Spleen (tissue), 7 donors: Measurements from ENCODE around the gene ACSL1.

Source experiments
- CTCF ChIP-seq, 11 experiments: fragments of 200-600 bp in 7 of 11; fragments of 450-650 bp in 4 of 11; sonication (generic) in 4 of 11; IDR thresholded peaks in 8 of 11; conservative IDR thresholded peaks in 3 of 11; 1 replicate in 7 of 11; 2 replicates in 4 of 11; pipeline versions ENCODE4 v1.4.0 to v1.8.0; 2016 to 2021; ENCODE audit warnings: antibody characterized with exemption in 11 of 11, inconsistent platforms in 4 of 11, mild to moderate bottlenecking in 1 of 11
- POLR2A ChIP-seq, 3 donors: fragments of 450-650 bp; IDR thresholded peaks; one replicate each; pipeline ENCODE4 v1.5.1; 2017; ENCODE audit warnings: antibody characterized with exemption in 3 of 3, mild to moderate bottlenecking in 1 of 3
- donor health status: DM: no; HTN: no; CAD: no; lungs with moderate emphysema.
- donor health status: DM: no; HTN: no; CAD: no.
- donor health status: DM: no; HTN: no; CAD: no.

DNA sequence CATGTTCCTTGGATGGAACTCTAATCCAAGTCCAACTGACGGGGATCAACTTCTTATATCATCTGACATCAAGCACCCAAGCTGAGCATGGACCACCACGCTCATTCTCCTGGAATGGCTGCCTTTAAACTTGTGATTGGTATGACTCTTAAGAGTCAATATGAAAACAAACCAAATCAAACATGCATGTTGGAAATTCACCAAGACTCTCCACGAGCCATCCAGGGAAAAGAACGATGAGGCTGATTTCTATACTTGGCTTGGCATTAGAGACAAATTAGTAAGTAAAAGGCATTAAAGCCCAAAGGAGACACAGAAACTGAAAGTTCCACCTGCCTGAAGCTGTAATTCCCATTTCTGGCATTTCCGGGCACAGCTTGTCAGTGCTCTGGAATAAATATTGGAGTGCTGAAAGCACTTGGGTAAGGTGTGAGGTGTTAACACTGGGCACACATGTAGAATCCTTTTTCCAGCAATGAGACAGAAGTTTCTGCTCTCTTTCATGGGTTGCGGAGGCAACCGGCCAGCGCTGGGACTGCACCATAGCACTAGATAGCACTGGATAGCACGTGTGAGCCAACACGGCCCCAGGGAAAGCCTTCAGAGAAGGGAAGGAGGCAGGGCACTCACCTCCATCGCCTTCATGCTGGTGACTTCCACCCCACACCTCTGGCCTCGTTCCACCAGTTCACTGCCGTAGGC, 49.8 kb downstream of the ACSL1 start:
- no peak for TF ChIP-seq CTCF (IDR thresholded peaks at IDR 0.05 in 8 of 11, conservative IDR thresholded peaks at IDR 0.05 in 3 of 11)
- TF ChIP-seq POLR2A (IDR thresholded peaks at IDR 0.05) = no peak
